DND-41 (cell line): ENCODE results near the gene C6orf47.

Experiments
- ATAC-seq: fragments of 200-7000 bp; cut with Tn5 transposase; 3 replicates; pipeline ENCODE4 v1.9.1; 2021; ENCODE audit warnings: low read depth; ENCODE audit not compliant: insufficient read depth
- DNase-seq: peaks from one replicate; pipeline ENCODE4 v3.0.0-alpha.2; 2020
- H2AFZ ChIP-seq: 2 replicates; pipeline ENCODE4 v1.6.0; 2012; ENCODE audit warnings: low read depth, low read length
- H3K27ac ChIP-seq: 2 replicates; pipeline ENCODE4 v1.5.1; 2012; ENCODE audit warnings: low read length, inconsistent platforms
- H3K27me3 ChIP-seq: fragments of 200-600 bp; sonication (generic); 2 replicates; pipeline ENCODE4 v1.6.0; 2012; ENCODE audit warnings: low read length, mild to moderate bottlenecking, inconsistent platforms; ENCODE audit not compliant: insufficient read depth, poor library complexity
- H3K36me3 ChIP-seq: 2 replicates; pipeline ENCODE4 v1.5.1; 2012; ENCODE audit warnings: low read length, inconsistent platforms; ENCODE audit not compliant: insufficient read depth
- H3K4me1 ChIP-seq: 2 replicates; pipeline ENCODE4 v1.5.1; 2012; ENCODE audit warnings: mild to moderate bottlenecking, low read length; ENCODE audit not compliant: insufficient read depth
- H3K4me2 ChIP-seq: 2 replicates; pipeline ENCODE4 v1.6.0; 2012; ENCODE audit warnings: mild to moderate bottlenecking, moderate library complexity, low read length, inconsistent platforms; ENCODE audit not compliant: insufficient read depth
- H3K4me3 ChIP-seq, 2 experiments: fragments of 200-600 bp in 1 of 2; shearing (Covaris generic) in 1 of 2; 2 replicates each; pipeline ENCODE4 v1.5.1; 2012 to 2016; ENCODE audit warnings: inconsistent platforms in 2 of 2, low read length in 2 of 2, mild to moderate bottlenecking in 2 of 2, low read depth in 1 of 2, moderate library complexity in 1 of 2
- H3K79me2 ChIP-seq: 2 replicates; pipeline ENCODE4 v1.6.0; 2012; ENCODE audit warnings: low read length, inconsistent platforms; ENCODE audit not compliant: insufficient read depth
- H3K9ac ChIP-seq: 2 replicates; pipeline ENCODE4 v1.6.0; 2012; ENCODE audit warnings: low read depth, mild to moderate bottlenecking, inconsistent platforms, low read length, moderate library complexity
- H3K9me3 ChIP-seq: 2 replicates; pipeline ENCODE4 v1.5.1; 2012; ENCODE audit warnings: low read length, moderate library complexity, mild to moderate bottlenecking, inconsistent platforms; ENCODE audit not compliant: insufficient read depth, severe bottlenecking
- H4K20me1 ChIP-seq: 2 replicates; pipeline ENCODE4 v1.6.0; 2012; ENCODE audit warnings: low read length; ENCODE audit not compliant: insufficient read depth
- CTCF ChIP-seq: IDR thresholded peaks from 2 replicates; pipeline ENCODE4 v1.5.1; 2012; ENCODE audit warnings: borderline replicate concordance, low read length, moderate library complexity, mild to moderate bottlenecking; ENCODE audit not compliant: poor library complexity, severe bottlenecking; ENCODE audit errors: extremely low read depth
- EZH2 ChIP-seq: IDR thresholded peaks from 3 replicates; pipeline ENCODE4 v1.6.1; 2012; ENCODE audit warnings: borderline replicate concordance, low read depth, mild to moderate bottlenecking, moderate library complexity, low read length, inconsistent platforms; ENCODE audit not compliant: severe bottlenecking

Gene C6orf47

DNA sequence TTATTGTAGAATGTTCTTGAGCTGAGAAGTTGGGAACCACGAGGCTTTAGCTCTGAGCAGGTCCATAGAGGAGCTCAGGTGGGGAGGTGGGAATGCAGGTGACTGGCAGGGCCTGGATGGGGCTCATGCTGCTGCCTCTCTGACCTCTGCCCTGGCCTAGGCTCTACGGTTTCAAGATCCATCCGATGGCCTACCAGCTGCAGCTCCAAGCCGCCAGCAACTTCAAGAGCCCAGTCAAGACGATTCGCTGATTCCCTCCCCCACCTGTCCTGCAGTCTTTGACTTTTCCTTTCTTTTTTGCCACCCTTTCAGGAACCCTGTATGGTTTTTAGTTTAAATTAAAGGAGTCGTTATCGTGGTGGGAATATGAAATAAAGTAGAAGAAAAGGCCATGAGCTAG, 9.1 kb upstream of the C6orf47 start, which contains the start of gene LY6G5B:
Gene LY6G5B (plus strand): TSS at position 301 of the 400 bp plus-strand sequence. CDS start 975 bp downstream, outside the sequence.
- Histone ChIP-seq H3K36me3 (peaks cover 65% of the 10 kb centered on the region), H3K9ac (no peak within 1 kb of the TSS), H2AFZ (no peak within 1 kb of the TSS), H3K27ac (no peak within 1 kb of the TSS), H4K20me1 (peaks cover 20% of the 10 kb centered on the region; the same call in 1 of the 2 replicates), H3K79me2 (peaks cover 47% of the 10 kb centered on the region), H3K4me3 (no peak within 1 kb of the TSS), H3K4me2 (0 out of 2 replicates have a peak within 1 kb of the TSS, but pooled peaks have one; percentile 0), H3K4me1 (peaks cover 27% of the 10 kb centered on the region), H3K27me3 (no peaks in the 10 kb centered on the region), H3K9me3 (no peaks in the 10 kb centered on the region)
- DNase-seq (no peak), ATAC-seq (no peak)
- TF ChIP-seq CTCF (no peak), EZH2 (no peak)

- TF ChIP-seq EZH2, result no peak
- TF ChIP-seq CTCF, result no peak
- Histone ChIP-seq H3K4me2 (peak overlapping the region; percentile 85), H3K36me3 (peaks cover 78% of the 10 kb centered on the region), H3K27ac (peak overlapping the region; percentile 91), H3K4me3 (peak overlapping the region; percentile 88 to 91), H3K27me3 (no peaks in the 10 kb centered on the region), H4K20me1 (peaks cover 20% of the 10 kb centered on the region; the same call in 1 of the 2 replicates), H3K9ac (peak overlapping the region; percentile 85), H3K9me3 (no peaks in the 10 kb centered on the region), H2AFZ (peak overlapping the region; percentile 79), H3K4me1 (peaks cover 58% of the 10 kb centered on the region), H3K79me2 (peaks cover 79% of the 10 kb centered on the region)
- DNase-seq, result no peak
- no peak for ATAC-seq
Observed at GRCh38 chr6:31666337-31666965, 5.9 kb upstream of the C6orf47 start.

GRCh38 chr6:31665501-31666336, 5.1 kb upstream of the C6orf47 start, which contains the start of gene CSNK2B:
CSNK2B (plus strand) TSS chr6:31666080; CDS start chr6:31666832, 752 bp downstream.
- ATAC-seq (peak; percentile 79), DNase-seq (peak; percentile 99)
- H3K4me2 ChIP-seq, result peak within 1 kb of the TSS; percentile 92
- peaks cover 85% of the 10 kb centered on the region for H3K79me2 ChIP-seq
- H2AFZ ChIP-seq, result peak within 1 kb of the TSS; percentile 79
- peaks cover 17% of the 10 kb centered on the region; the same call in 1 of the 2 replicates for H4K20me1 ChIP-seq
- H3K4me3 ChIP-seq, result peak within 1 kb of the TSS; percentile 88 to 91
- H3K36me3 ChIP-seq, result peaks cover 70% of the 10 kb centered on the region
- H3K9ac ChIP-seq, result peak within 1 kb of the TSS; percentile 85
- H3K27me3 ChIP-seq, result no peaks in the 10 kb centered on the region
- peaks cover 65% of the 10 kb centered on the region for H3K4me1 ChIP-seq
- no peaks in the 10 kb centered on the region for H3K9me3 ChIP-seq
- H3K27ac ChIP-seq, result peak within 1 kb of the TSS; percentile 96
- TF ChIP-seq EZH2, result no peak
- TF ChIP-seq CTCF, result no peak
